Stomach smooth muscle (tissue), 2 donors: Measurements from ENCODE around the gene NME7.
A peak's percentile ranks its signal among the peaks of the same experiment; 100 is the strongest.
"Not testable (repeated sequence)": the region's sequence is repeated elsewhere in the genome, so short reads cannot be mapped to it uniquely, and the experiment has no call there.

Source experiments
- H3K27ac ChIP-seq: one replicate; pipeline ENCODE4 v1.7.0; 2013; ENCODE audit warnings: mild to moderate bottlenecking, low read length, inconsistent platforms
- H3K27me3 ChIP-seq, 2 donors: one replicate each; pipeline ENCODE4 v1.7.0; 2013; ENCODE audit warnings: low read length in 2 of 2; ENCODE audit not compliant: insufficient read depth in 2 of 2, control insufficient read depth in 1 of 2
- H3K36me3 ChIP-seq, 2 donors: one replicate each; pipeline ENCODE4 v1.7.0; 2013; ENCODE audit warnings: low read length in 2 of 2; ENCODE audit not compliant: control insufficient read depth in 2 of 2, insufficient read depth in 2 of 2
- H3K4me1 ChIP-seq: one replicate; pipeline ENCODE4 v1.7.0; 2013; ENCODE audit warnings: low read length; ENCODE audit not compliant: control insufficient read depth, insufficient read depth
- H3K4me3 ChIP-seq, 2 donors: one replicate each; pipeline ENCODE4 v1.7.0; 2013; ENCODE audit warnings: low read length in 2 of 2
- H3K9ac ChIP-seq, 2 donors: one replicate each; pipeline ENCODE4 v1.7.0; 2013; ENCODE audit warnings: low read length in 2 of 2, mild to moderate bottlenecking in 1 of 2
- H3K9me3 ChIP-seq, 2 donors: one replicate each; pipeline ENCODE4 v1.7.0; 2013; ENCODE audit warnings: low read length in 2 of 2; ENCODE audit not compliant: control insufficient read depth in 2 of 2
- donor health status: healthy.
- donor health status: Pancreatic carcinoma.

The NME7 gene, protein sequence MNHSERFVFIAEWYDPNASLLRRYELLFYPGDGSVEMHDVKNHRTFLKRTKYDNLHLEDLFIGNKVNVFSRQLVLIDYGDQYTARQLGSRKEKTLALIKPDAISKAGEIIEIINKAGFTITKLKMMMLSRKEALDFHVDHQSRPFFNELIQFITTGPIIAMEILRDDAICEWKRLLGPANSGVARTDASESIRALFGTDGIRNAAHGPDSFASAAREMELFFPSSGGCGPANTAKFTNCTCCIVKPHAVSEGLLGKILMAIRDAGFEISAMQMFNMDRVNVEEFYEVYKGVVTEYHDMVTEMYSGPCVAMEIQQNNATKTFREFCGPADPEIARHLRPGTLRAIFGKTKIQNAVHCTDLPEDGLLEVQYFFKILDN

DNA sequence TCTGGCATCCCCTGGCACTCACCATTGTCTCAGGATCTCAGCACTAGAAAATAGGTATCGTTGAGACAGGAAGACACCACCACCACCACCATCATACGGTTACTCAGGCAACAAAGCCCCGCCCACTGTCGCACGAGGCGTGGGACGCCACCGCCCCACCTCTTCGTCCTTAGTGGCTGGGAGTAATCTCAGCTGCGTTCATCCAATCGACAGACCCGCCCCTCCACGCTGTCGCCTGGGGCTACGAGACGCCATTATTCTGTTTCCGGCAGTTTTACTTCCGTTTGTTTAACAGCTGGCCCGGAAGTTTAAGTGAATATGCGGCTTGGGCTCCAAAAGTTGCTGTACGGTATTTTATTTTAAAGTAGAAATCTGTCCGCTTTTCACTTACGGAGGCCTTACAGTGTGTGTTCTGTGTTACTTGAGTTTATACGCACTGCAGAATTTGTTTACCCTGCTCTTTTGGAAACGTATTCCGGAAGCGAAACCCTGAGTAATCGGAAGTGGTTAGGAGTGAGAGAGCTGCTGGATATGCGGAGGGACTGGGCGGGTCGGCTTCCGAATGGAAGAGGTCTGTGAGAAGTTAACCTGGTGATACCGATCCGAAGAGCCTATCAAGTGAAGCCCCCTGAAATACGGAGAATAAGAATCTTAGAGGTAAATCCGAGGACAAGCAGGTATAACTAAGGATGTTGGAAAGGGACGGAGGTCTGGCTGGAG is at the start of gene NME7, which contains the start of gene BLZF1:
Gene NME7 (minus strand): TSS at position 112 of the 720 bp plus-strand sequence. CDS start 87 bp downstream, at position 25.
Gene BLZF1 (plus strand): TSS at position 510 of the 720 bp plus-strand sequence. CDS start 1,328 bp downstream, outside the sequence.
- H3K27me3 ChIP-seq = no peaks in the 10 kb centered on the region
- peak within 1 kb of the TSS; percentile 78 to 84 for H3K9ac ChIP-seq
- peak within 1 kb of the TSS; percentile 91 for H3K27ac ChIP-seq
- no peaks in the 10 kb centered on the region for H3K9me3 ChIP-seq
- H3K36me3 ChIP-seq = peaks cover 4 to 10% of the 10 kb centered on the region in 2 donors
- H3K4me3 ChIP-seq = peak within 1 kb of the TSS; percentile 90 to 94
- H3K4me1 ChIP-seq = no peaks in the 10 kb centered on the region

GRCh38 chr1:169414952-169415351 is 47.4 kb upstream of the NME7 start:
- no peaks in the 10 kb centered on the region for H3K27me3 ChIP-seq
- H3K27ac ChIP-seq = no peak overlapping the region
- H3K36me3 ChIP-seq = no peaks in the 10 kb centered on the region
- H3K9me3 ChIP-seq = peaks cover 0 to 2% of the 10 kb centered on the region in 2 donors
- H3K4me3 ChIP-seq = no peak overlapping the region
- H3K4me1 ChIP-seq = no peaks in the 10 kb centered on the region
- H3K9ac ChIP-seq = no peak overlapping the region

DNA sequence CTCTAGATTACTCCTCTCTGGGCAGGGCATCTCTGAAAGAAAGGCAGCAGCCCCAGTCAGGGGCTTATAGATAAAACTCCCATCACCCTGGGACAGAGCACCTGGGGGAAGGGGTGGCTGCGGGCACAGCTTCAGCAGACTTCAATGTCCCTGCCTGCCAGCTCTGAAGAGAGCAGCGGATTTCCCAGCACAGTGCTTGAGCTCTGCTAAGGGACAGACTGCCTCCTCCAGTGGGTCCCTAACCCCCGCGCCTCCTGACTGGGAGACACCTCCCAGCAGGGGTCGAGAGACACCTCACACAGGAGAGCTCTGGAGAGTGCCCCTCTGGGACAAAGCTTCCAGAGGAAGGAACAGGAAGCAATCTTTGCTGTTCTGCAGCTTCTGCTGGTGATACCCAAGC is 40.7 kb upstream of the NME7 start:
- not testable (repeated sequence) for H3K27ac ChIP-seq, H3K9me3 ChIP-seq, H3K4me1 ChIP-seq, H3K36me3 ChIP-seq, H3K4me3 ChIP-seq, H3K9ac ChIP-seq, H3K27me3 ChIP-seq

- not testable (repeated sequence) for H3K9me3 ChIP-seq
Measured at GRCh38 chr1:169402578-169402977, 35.0 kb upstream of the NME7 start.

DNA sequence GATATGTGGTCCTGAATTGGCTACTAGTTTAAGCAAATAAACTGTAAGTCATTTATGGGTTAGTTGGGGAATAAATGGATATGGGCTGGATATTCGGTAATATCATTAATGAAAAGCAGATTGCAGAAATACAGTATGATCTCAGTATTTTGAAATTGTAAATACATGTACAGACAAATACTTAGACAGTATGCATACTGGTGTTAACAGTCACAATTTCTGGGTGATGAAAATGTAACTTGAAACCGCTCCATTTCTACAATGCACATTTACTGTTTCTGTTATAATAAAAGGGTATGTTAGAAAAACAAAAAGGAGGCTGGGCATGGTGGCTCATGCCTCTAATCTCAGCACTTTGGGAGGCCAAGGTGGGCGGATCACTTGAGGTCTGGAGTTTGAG is 28.4 kb upstream of the NME7 start:
- Histone ChIP-seq H3K4me1 (no peaks in the 10 kb centered on the region), H3K27me3 (no peaks in the 10 kb centered on the region), H3K9me3 (no peaks in the 10 kb centered on the region), H3K36me3 (peaks cover 4 to 10% of the 10 kb centered on the region in 2 donors), H3K4me3 (no peak overlapping the region), H3K27ac (no peak overlapping the region), H3K9ac (no peak overlapping the region)

More at GRCh38 chr1:169402578-169402977, 35.0 kb upstream of the NME7 start:
- H3K9ac ChIP-seq, H3K36me3 ChIP-seq, H3K27ac ChIP-seq, H3K4me3 ChIP-seq, H3K4me1 ChIP-seq, H3K27me3 ChIP-seq: not testable (repeated sequence)

DNA sequence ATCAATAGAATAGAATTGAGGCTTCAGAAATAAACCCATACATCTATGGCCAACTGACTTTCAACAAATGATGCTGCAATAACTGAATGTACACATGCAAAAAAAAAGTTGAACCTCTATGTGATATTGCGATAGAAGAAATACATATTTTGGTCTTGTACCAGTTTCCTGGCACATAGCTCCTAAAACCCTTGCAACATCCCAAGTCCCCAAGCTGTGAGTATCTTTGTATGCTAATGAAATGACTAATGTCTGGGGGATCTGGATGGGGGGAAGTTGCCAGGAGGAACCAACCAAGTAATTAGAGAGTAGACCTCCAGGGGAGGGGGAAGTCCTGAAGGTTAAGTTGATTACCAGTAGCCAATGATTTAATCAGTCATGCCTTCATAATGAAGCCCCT is 24.8 kb upstream of the NME7 start:
- no peaks in the 10 kb centered on the region for H3K9me3 ChIP-seq
- no peaks in the 10 kb centered on the region for H3K4me1 ChIP-seq
- no peak overlapping the region for H3K27ac ChIP-seq
- no peaks in the 10 kb centered on the region for H3K27me3 ChIP-seq
- H3K9ac ChIP-seq = no peak overlapping the region
- no peak overlapping the region for H3K4me3 ChIP-seq
- H3K36me3 ChIP-seq = peaks cover 9 to 20% of the 10 kb centered on the region in 2 donors

GRCh38 chr1:169390303-169390702 is 22.7 kb upstream of the NME7 start:
- Histone ChIP-seq H3K36me3 (peaks cover 11 to 28% of the 10 kb centered on the region in 2 donors), H3K27ac (no peak overlapping the region), H3K4me1 (no peaks in the 10 kb centered on the region), H3K27me3 (no peaks in the 10 kb centered on the region), H3K9me3 (no peaks in the 10 kb centered on the region), H3K9ac (no peak overlapping the region), H3K4me3 (no peak overlapping the region)

DNA sequence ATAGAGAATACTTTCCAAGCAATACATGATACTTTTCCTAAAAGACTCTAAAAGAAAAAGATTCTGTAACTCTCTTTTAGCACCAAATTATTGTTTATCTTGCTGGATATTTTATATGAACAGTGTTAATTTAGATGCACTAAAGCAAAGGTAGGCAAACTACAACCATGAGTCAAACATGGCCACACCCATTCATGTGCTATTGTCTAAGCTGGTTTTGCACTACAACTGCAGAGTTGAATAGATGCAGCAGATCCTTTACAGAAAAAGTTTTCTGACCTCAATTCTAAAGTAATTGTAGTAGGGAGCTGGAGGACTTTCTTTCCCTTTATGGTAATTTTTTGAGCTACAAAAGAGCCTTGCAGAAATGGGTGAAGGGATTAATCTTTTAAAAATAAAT is 19.8 kb upstream of the NME7 start:
- Histone ChIP-seq H3K9ac (no peak overlapping the region), H3K4me1 (no peaks in the 10 kb centered on the region), H3K9me3 (no peaks in the 10 kb centered on the region), H3K4me3 (no peak overlapping the region), H3K27ac (no peak overlapping the region), H3K27me3 (no peaks in the 10 kb centered on the region), H3K36me3 (peaks cover 13 to 45% of the 10 kb centered on the region in 2 donors)

- Histone ChIP-seq H3K27me3 (no peaks in the 10 kb centered on the region), H3K36me3 (peaks cover 12 to 38% of the 10 kb centered on the region in 2 donors), H3K4me3 (no peak overlapping the region), H3K9ac (no peak overlapping the region), H3K4me1 (no peaks in the 10 kb centered on the region), H3K9me3 (no peaks in the 10 kb centered on the region), H3K27ac (no peak overlapping the region)
Measured at GRCh38 chr1:169383449-169383848, 15.9 kb upstream of the NME7 start.

DNA sequence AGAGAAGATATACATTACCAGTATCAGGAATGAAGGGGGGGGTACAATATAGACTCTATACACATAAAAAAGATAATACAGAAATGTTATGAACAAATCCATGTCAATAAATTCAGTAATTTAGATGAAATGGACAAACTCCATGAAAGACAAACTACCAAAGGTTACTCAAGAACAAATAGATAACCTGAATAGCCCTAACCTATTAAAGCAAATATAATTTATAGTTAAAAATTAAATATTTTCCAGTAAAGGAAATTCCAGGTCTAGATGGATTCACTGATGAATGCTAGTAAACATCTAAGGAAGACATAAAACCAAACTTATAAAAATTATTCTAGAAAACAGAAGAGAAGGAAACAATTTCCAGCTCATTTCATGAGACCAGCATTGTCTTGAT is 13.6 kb upstream of the NME7 start:
- no peak overlapping the region for H3K4me3 ChIP-seq
- peaks cover 20 to 48% of the 10 kb centered on the region in 2 donors for H3K36me3 ChIP-seq
- no peak overlapping the region for H3K27ac ChIP-seq
- H3K9me3 ChIP-seq = no peaks in the 10 kb centered on the region
- no peaks in the 10 kb centered on the region for H3K27me3 ChIP-seq
- no peaks in the 10 kb centered on the region for H3K4me1 ChIP-seq
- no peak overlapping the region for H3K9ac ChIP-seq

GRCh38 chr1:169371404-169371803 is 3.8 kb upstream of the NME7 start:
- Histone ChIP-seq H3K9ac (no peak overlapping the region), H3K4me3 (no peak overlapping the region), H3K4me1 (no peaks in the 10 kb centered on the region), H3K9me3 (no peaks in the 10 kb centered on the region), H3K27me3 (no peaks in the 10 kb centered on the region), H3K36me3 (peaks cover 4 to 14% of the 10 kb centered on the region in 2 donors), H3K27ac (no peak overlapping the region)
